TTC549 (cell line): ENCODE data around the gene NR4A3.
"Not testable (repeated sequence)": the region's sequence is repeated elsewhere in the genome, so short reads cannot be mapped to it uniquely, and the experiment has no call there.

ENCODE experiments used
- FAIRE-seq: peaks from 2 replicates; lab custom pipeline; 2012; peaks lifted over from hg19 to GRCh38; lab: Jason Lieb, UNC

The NR4A3 gene

DNA sequence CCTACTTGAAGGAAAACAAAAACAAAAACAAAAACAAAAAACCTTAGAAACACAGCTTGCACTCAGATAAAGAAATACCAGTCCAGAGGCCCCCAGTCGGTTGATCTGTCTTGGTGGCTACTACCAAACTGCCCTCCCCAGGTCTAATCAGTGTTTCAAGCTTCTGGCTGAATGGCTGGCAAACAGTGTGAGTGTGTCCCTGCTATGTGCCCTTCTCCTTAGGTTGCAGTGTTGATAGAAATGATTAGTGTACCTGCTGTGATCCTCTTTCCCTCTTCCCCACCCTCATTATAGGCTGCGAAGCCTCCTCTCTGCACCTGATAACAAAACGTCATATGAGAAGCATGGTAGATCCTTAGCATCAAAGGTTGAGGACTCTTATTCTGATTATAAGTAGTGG is 12.8 kb downstream of the NR4A3 start:
- FAIRE-seq, result no peak

DNA sequence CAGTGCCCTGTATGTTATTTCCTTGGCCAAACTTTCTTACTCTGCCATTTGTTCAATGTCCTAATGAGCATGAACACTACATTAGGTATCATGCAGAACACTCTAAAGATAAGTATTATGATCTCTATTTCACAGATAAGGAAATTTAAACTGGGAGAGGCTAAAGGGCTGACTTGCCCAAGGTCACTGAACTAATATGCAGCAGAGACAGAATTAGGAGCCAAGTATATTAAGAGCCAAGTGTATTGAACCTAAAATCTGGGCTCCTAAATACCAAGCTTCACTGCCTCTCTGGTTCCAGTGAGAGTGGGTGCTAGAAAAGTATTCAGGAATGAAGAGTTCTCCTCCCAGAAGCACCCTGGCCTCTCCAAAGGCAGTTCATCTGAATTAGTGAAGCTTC is 13.5 kb downstream of the NR4A3 start:
- no peak for FAIRE-seq

- no peak for FAIRE-seq
These were observed 13.9 kb downstream of the NR4A3 start for GRCh38 chr9:99835581-99835980.

GRCh38 chr9:99840072-99840471 is 18.4 kb downstream of the NR4A3 start:
- no peak for FAIRE-seq

- no peak for FAIRE-seq
These were observed 23.4 kb downstream of the NR4A3 start for GRCh38 chr9:99845063-99845462.

DNA sequence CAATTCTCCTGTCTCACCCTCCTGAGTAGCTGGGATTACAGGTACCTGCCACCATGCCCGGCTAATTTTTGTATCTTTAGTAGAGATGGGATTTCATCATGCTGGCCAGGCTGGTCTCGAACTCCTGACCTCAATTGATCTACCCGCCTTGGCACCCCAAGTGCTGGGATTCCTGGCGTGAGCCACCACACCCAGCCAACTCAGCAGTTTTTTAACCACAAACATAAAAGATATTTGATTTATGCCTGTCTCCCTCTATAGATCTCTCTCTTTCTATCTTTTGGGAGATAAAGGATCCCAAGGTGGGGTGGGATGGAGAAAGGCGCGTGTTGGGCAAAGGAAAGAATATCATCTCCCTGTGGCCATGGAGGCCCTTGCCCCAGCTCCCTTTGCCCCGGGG is 26.8 kb downstream of the NR4A3 start:
- no peak for FAIRE-seq

DNA sequence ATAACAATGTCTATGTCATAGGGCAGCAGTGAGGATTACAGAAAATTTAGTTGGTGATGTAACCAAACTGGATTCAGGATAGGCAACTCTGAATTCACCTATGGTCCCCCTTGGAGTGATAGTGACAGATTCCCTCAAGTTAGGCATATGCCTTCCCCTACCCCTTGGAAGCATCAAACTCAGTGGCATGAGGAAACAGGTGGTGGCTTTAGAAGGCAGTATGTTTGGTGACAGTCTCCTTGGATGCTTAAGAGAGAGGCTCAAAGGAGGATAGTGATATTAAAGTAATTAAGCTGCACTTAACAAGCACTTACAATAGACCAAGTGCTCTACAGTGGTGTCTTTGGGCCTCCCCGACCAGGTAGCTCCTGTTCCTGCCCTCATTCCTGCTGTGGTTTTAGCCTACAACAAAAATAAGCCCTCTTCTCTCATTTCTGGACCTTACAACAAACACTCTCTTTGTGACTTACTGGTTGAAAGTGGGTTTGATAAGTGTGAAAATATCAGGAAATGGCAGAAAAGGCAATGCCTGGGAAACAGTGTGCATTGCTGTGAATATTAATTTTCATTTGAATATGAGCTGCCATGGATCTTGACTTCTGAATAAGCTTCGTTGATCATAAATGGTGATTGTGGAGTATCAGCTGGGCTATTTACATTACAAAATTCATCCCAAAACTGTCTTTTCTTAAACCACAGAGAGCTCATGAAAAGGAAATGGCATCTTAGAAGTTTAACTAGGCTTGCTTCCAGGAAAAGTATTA is 29.2 kb downstream of the NR4A3 start:
- FAIRE-seq, result no peak

DNA sequence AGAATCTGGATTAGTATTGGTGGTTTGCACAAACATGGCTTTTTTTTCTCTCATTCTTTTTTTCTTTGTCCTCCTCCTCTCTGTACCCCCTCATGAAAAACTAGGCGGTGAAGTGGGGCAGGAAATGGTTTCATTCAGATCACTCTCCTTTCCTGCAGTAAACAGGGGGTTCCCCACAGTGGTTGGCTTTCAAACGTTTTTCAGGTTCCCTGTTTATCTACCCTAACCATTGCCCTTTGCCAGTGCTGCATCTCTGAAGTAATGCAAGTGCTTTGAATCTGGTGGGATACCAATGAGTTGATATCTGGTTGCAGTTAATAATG is 29.8 kb downstream of the NR4A3 start:
- FAIRE-seq, result no peak

GRCh38 chr9:99852617-99853016 is 30.9 kb downstream of the NR4A3 start:
- FAIRE-seq, result no peak

GRCh38 chr9:99855467-99856176 is 33.9 kb downstream of the NR4A3 start:
- no peak for FAIRE-seq

DNA sequence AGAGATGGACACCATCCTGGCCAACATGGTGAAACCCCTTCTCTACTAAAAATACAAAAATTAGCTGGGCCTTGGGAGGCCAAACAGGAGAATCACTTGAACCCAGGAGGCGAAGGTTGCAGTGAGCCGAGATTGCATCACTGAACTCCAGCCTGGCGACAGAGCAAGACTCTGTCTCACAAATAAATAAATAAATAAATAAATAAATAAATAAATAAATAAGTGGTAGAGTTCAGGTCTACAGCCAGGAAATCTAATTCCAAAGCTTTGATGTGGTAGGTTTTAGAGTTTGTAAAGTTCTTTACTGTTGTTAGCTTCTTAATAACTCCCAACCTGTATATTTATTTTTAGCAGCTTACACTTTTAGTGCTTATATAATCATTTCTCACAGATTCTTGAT is 35.9 kb downstream of the NR4A3 start:
- not testable (repeated sequence) for FAIRE-seq

- FAIRE-seq, result no peak
These were observed 36.4 kb downstream of the NR4A3 start for GRCh38 chr9:99858087-99858486.

DNA sequence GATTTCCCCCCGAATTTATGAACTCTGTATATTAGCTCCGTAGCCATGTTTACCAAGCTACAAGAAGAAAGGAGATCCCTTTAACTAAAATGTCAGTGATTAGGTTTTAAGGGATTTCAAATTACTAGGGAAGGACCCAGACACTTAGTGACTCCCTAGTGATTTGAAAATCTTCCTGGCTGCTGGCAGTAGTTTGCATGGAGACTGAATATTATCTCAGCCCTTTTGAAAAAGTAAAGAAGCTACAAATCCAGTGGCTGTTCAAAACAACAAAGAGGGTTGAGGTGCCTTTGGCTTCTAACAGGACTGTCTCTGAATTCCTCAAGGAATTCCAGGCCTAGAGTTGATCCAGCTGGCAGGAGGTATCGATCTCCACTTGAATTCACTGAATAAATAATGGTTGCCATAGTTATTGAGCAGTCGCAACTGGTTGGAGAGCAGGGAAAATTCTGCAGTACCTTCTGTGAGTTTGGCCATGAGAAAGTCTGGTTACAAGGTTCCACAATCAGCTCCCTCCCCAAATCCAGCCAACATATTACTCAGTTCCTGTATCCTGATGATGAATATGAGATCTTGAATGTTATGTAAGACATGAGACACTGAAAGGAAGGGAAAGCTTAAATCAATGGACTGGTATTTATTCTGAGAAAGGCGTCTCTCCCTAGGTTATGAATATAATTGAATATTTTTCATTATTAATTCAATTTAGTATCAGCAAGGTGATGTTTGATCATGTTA is 37.7 kb downstream of the NR4A3 start:
- no peak for FAIRE-seq

DNA sequence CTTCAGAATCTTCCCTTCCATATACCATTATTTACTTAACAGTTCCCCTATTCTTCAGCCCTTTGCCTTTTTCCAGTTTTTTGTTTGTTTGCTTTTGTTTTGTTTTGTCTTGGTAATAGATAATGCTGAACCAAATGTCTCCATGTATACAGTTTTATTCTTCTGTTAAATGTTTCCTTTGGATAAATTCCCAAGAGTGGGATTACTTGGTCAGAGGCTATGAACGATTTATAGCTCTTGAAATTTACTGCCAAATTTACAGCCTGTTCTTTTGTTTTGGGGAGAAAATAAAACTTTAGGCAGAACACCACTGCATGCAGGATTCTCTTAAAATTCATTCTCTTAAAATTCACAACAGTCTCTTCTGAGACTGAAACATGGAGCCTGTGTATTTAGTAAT is 38.6 kb downstream of the NR4A3 start:
- no peak for FAIRE-seq

DNA sequence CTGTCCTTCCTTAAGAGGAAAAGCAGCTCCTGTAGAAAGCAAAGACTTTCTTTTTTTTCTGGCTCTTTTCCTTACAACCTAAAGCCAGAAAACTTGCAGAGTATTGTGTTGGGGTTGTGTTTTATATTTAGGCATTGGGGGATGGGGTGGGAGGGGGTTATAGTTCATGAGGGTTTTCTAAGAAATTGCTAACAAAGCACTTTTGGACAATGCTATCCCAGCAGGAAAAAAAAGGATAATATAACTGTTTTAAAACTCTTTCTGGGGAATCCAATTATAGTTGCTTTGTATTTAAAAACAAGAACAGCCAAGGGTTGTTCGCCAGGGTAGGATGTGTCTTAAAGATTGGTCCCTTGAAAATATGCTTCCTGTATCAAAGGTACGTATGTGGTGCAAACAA is 42.3 kb downstream of the NR4A3 start:
- no peak for FAIRE-seq

DNA sequence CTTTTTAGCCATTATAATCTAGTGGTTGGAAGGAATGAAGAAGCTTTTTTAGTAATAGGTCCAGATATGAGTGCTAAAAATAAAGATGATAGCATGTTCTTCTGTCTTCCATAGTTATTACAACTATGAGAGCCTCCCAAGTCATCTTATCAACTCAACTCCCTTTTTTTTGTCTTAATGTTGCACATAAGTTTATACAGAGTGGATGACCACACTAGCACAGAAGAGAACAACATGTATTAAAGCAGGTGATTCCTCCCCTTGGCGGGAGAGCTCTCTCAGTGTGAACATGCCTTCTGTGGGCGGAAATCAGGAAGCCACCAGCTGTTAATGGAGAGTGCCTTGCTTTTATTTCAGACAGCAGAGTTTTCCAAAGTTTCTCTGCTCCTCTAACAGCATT is 44.7 kb downstream of the NR4A3 start:
- no peak for FAIRE-seq

DNA sequence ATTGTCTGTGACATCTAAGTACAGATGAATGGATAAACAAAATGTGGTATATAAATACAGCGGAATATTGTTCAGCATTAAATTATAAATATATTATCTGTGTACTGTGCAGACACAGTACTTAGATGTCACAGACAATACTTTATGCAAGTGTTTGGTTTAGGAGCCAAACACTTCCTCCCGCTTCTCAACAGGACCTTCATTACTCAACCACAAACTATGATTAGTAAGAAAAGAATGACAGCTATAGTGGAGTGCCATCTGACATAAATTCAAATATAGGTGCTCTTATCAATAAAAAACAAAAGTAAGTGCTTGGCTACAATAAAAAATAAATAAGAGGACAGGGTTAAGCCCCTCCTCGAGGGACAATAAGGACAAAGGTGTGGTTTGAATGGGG is 45.9 kb downstream of the NR4A3 start:
- FAIRE-seq, result no peak

GRCh38 chr9:99867968-99868367 is 46.3 kb downstream of the NR4A3 start:
- FAIRE-seq, result no peak

GRCh38 chr9:99868845-99869244 is 47.2 kb downstream of the NR4A3 start:
- FAIRE-seq, result no peak

DNA sequence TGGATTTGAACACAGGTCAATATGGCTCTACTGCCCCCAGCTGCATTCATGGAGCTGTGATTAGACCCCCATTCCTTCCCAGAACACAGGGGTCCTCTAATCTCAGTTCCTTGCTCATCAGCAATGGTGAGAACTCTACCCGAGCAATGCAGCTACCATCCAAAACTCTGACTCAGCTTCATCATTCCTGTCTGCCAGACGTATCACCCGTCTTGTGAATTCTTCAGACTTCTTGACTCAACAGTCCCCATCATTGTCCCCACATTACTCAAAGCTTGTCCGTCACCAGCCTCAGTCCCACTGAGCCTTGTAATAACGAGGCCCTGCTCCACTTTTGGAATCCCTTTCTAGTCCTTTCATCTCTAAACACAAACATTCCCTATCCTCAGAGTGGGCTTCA is 48.4 kb downstream of the NR4A3 start:
- FAIRE-seq, result no peak

DNA sequence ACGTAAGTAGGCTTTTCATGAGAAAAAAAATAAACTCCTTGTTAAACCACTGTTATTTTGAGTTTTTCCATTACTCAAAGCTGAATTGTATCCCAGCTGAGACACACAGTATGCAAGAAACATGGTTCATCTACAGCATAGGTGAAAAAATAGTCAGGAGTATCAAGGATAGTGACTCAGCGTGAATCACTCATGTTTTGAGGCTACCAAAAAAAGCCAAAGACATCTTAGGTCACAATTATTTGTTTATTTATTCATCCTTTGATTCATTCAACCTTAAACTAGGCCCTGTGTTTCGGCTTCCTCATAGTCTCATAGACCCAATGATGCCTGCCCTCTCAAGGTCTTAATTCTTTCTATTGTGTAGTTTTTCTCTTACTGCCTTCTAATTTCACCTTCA is 51.8 kb downstream of the NR4A3 start:
- no peak for FAIRE-seq

DNA sequence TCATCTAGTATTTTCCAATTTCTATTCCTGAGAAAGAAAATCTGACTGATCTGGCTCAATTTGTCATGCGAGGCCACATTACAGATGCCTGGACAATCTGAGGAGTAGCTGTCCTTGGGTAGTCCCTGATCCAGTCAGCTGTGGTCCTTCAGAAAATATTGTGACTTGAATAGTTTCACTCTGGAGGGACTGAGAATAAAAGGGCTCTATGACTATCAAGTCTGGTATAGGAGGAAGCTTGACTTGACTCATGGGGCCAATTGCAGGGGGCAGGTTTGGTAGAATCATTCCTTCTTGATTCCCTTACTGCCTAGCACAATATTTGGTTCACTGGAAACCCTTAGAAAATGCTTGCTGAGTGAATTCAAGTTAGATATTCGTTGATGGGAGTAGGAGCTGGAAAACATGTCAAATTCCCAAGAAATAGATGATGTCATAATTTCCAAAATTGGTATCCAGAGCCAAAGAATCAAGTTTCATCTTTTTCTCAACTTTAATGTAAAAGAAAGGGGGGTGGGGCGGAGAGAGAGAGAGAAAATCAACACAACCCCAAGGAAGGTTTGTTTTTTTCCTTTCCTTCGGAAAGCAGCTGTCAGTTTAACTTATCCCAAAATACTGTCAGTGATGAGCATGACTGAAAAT is 52.4 kb downstream of the NR4A3 start:
- FAIRE-seq, result no peak

DNA sequence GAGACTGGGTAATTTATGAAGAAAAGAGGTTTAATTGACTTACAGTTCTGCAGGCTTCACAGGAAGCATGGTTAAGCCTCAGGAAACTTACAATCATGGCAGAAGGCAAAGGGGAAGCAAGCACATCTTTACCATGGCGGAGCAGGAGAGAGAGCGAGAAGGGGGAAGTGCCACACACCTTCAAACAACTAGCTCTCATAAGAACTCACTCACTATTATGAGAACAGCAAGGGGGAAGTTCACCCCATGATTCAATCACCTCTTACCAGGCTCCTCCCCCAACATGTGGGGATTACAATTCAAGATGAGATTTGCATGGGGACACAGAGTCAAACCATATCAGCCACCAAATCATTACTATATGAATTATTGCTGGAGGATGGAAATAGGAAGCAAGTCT is 54.5 kb downstream of the NR4A3 start:
- FAIRE-seq, result no peak
